WTC11 (cell line): Measurements from ENCODE around the gene OR10A6. TPM values are rescaled to one million over a fixed set of nuclear protein-coding genes. Genes with fewer than 3 reads are reported as not detected.

Experiments
- ATAC-seq: fragments of 200-7000 bp; cut with Tn5 transposase; 2 replicates; pipeline ENCODE4 v1.10.0; 2021; ENCODE audit warnings: mild to moderate bottlenecking, moderate library complexity
- CTCF ChIA-PET: fragments of 300-600 bp; sonication (Branson Sonifier 250); formaldehyde crosslinking; loops from one replicate; lab custom pipeline; 2021; ENCODE audit warnings: antibody characterized with exemption; lab: Charles Lee
- POLR2A ChIA-PET: fragments of 350-600 bp; sonication (Branson Sonifier 250); formaldehyde crosslinking; loops from one replicate; lab custom pipeline; 2021; ENCODE audit warnings: antibody characterized with exemption; lab: Charles Lee
- DNase-seq: peaks from one replicate; pipeline ENCODE4 v3.0.0; 2021; ENCODE audit warnings: low spot score
- H3K27ac Mint-ChIP-seq: 2 replicates; pipeline ENCODE4 v1.8.0; 2021; ENCODE audit warnings: mixed read lengths
- H3K27me3 Mint-ChIP-seq: 2 replicates; pipeline ENCODE4 v1.8.0; 2021; ENCODE audit warnings: low read depth, mild to moderate bottlenecking, moderate library complexity, mixed read lengths
- H3K36me3 Mint-ChIP-seq: 2 replicates; pipeline ENCODE4 v1.8.0; 2021; ENCODE audit warnings: mixed read lengths
- H3K4me1 Mint-ChIP-seq: 2 replicates; pipeline ENCODE4 v1.8.0; 2022; ENCODE audit warnings: mixed read lengths
- H3K4me3 Mint-ChIP-seq: 2 replicates; pipeline ENCODE4 v1.8.0; 2021; ENCODE audit warnings: mild to moderate bottlenecking, moderate library complexity, mixed read lengths
- H3K9me3 Mint-ChIP-seq: 2 replicates; pipeline ENCODE4 v1.8.0; 2021; ENCODE audit warnings: mixed read lengths
- ATF1 ChIP-seq: sonication (generic); formaldehyde crosslinking; IDR thresholded peaks from 2 replicates; pipeline ENCODE4 v1.8.1; 2023; ENCODE audit warnings: mild to moderate bottlenecking, moderate library complexity, missing genetic modification reagents
- ESRRA ChIP-seq: sonication (generic); formaldehyde crosslinking; IDR thresholded peaks from 2 replicates; pipeline ENCODE4 v1.8.1; 2022; ENCODE audit warnings: mild to moderate bottlenecking, missing genetic modification reagents, borderline replicate concordance
- FOXJ3 ChIP-seq: sonication (generic); formaldehyde crosslinking; IDR thresholded peaks from 2 replicates; pipeline ENCODE4 v1.9.0; 2021; ENCODE audit warnings: missing genetic modification reagents, mild to moderate bottlenecking, borderline replicate concordance
- GRHL2 ChIP-seq: fragments of 250-450 bp; sonication (Bioruptor Pico); IDR thresholded peaks from 2 replicates; pipeline ENCODE4 v1.8.0; 2022; ENCODE audit warnings: mild to moderate bottlenecking, moderate library complexity; ENCODE audit not compliant: insufficient replicate concordance, severe bottlenecking
- IRF2 ChIP-seq: sonication (generic); formaldehyde crosslinking; IDR thresholded peaks from 2 replicates; pipeline ENCODE4 v1.8.0; 2022; ENCODE audit warnings: low read depth, missing genetic modification reagents, borderline replicate concordance
- JUN ChIP-seq: sonication (generic); formaldehyde crosslinking; IDR thresholded peaks from 2 replicates; pipeline ENCODE4 v1.8.0; 2023; ENCODE audit warnings: mild to moderate bottlenecking, missing genetic modification reagents
- KAT7 ChIP-seq: sonication (generic); formaldehyde crosslinking; IDR thresholded peaks from 2 replicates; pipeline ENCODE4 v1.8.1; 2023; ENCODE audit warnings: missing genetic modification reagents, mild to moderate bottlenecking, borderline replicate concordance
- RORB ChIP-seq: fragments of 250-450 bp; sonication (Bioruptor Pico); IDR thresholded peaks from 2 replicates; pipeline ENCODE4 v1.9.0; 2021; ENCODE audit warnings: mild to moderate bottlenecking
- SP1 ChIP-seq: sonication (generic); formaldehyde crosslinking; conservative IDR thresholded peaks from 2 replicates; pipeline ENCODE4 v1.8.1; 2022; ENCODE audit warnings: missing genetic modification reagents
- TCF7 ChIP-seq: sonication (generic); formaldehyde crosslinking; IDR thresholded peaks from 2 replicates; pipeline ENCODE4 v1.8.0; 2022; ENCODE audit warnings: mild to moderate bottlenecking, low read depth, missing genetic modification reagents, moderate library complexity
- USF1 ChIP-seq: sonication (generic); formaldehyde crosslinking; IDR thresholded peaks from 2 replicates; pipeline ENCODE4 v1.8.0; 2022; ENCODE audit warnings: mild to moderate bottlenecking, missing genetic modification reagents
- ZBTB21 ChIP-seq: sonication (generic); formaldehyde crosslinking; IDR thresholded peaks from 2 replicates; pipeline ENCODE4 v1.8.1; 2023; ENCODE audit warnings: mild to moderate bottlenecking, missing genetic modification reagents, borderline replicate concordance
- ZNF219 ChIP-seq: sonication (generic); formaldehyde crosslinking; IDR thresholded peaks from 2 replicates; pipeline ENCODE4 v1.8.0; 2023; ENCODE audit warnings: missing genetic modification reagents, mild to moderate bottlenecking, borderline replicate concordance
- ZNF423 ChIP-seq: fragments of 250-450 bp; sonication (Bioruptor Pico); IDR thresholded peaks from 2 replicates; pipeline ENCODE4 v2.1.2; 2022; ENCODE audit warnings: mild to moderate bottlenecking, moderate library complexity
- total RNA-seq: library from RNA; stranded (reverse); gene quantifications from 3 replicates; pipeline ENCODE4 v1.2.3, GENCODE V29; 2021
- TF ChIP-seq, protein P1 (sequence below): sonication (generic); formaldehyde crosslinking; IDR thresholded peaks from 2 replicates; pipeline ENCODE4 v1.8.0; 2022; ENCODE audit warnings: mild to moderate bottlenecking, missing genetic modification reagents
- TF ChIP-seq, protein P2 (sequence below): sonication (generic); formaldehyde crosslinking; conservative IDR thresholded peaks from 2 replicates; pipeline ENCODE4 v1.8.1; 2022; ENCODE audit warnings: mild to moderate bottlenecking, missing genetic modification reagents
- TF ChIP-seq, protein P3 (sequence below): sonication (generic); formaldehyde crosslinking; IDR thresholded peaks from 2 replicates; pipeline ENCODE4 v1.8.1; 2023; ENCODE audit warnings: mild to moderate bottlenecking, moderate library complexity, missing genetic modification reagents
- TF ChIP-seq, protein P4 (sequence below): sonication (generic); formaldehyde crosslinking; IDR thresholded peaks from 2 replicates; pipeline ENCODE4 v1.8.1; 2022; ENCODE audit warnings: low read depth, mild to moderate bottlenecking, moderate library complexity, missing genetic modification reagents, borderline replicate concordance

Gene OR10A6
- total RNA-seq, 1 experiment from 2014 or later = not detected

GRCh38 chr11:7899418-7899817 is 31.6 kb downstream of the OR10A6 start:
- H3K27ac Mint-ChIP-seq = no peak overlapping the region
- peaks cover 16% of the 10 kb centered on the region for H3K4me1 Mint-ChIP-seq
- CTCF ChIA-PET = interaction anchor here (1.0 kb wide), 1 partner anchor 87 kb away, joined by 4 read pairs; the partner anchor contains the start of gene EIF3F
- peaks cover 9% of the 10 kb centered on the region for H3K27me3 Mint-ChIP-seq
- no peak for ATAC-seq
- H3K36me3 Mint-ChIP-seq = peaks cover 16% of the 10 kb centered on the region
- no peak for TF ChIP-seq ZNF219 (CRISPR knock-in tag)
- no peak for TF ChIP-seq RORB
- no peak for TF ChIP-seq ATF1 (CRISPR knock-in tag)
- TF ChIP-seq KAT7 = no peak
- TF ChIP-seq, protein P1, sequence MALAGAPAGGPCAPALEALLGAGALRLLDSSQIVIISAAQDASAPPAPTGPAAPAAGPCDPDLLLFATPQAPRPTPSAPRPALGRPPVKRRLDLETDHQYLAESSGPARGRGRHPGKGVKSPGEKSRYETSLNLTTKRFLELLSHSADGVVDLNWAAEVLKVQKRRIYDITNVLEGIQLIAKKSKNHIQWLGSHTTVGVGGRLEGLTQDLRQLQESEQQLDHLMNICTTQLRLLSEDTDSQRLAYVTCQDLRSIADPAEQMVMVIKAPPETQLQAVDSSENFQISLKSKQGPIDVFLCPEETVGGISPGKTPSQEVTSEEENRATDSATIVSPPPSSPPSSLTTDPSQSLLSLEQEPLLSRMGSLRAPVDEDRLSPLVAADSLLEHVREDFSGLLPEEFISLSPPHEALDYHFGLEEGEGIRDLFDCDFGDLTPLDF (CRISPR knock-in tag) = no peak
- TF ChIP-seq SP1 (CRISPR knock-in tag) = no peak
- TF ChIP-seq, protein P2, sequence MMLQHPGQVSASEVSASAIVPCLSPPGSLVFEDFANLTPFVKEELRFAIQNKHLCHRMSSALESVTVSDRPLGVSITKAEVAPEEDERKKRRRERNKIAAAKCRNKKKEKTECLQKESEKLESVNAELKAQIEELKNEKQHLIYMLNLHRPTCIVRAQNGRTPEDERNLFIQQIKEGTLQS = no peak
- TF ChIP-seq, protein P3, sequence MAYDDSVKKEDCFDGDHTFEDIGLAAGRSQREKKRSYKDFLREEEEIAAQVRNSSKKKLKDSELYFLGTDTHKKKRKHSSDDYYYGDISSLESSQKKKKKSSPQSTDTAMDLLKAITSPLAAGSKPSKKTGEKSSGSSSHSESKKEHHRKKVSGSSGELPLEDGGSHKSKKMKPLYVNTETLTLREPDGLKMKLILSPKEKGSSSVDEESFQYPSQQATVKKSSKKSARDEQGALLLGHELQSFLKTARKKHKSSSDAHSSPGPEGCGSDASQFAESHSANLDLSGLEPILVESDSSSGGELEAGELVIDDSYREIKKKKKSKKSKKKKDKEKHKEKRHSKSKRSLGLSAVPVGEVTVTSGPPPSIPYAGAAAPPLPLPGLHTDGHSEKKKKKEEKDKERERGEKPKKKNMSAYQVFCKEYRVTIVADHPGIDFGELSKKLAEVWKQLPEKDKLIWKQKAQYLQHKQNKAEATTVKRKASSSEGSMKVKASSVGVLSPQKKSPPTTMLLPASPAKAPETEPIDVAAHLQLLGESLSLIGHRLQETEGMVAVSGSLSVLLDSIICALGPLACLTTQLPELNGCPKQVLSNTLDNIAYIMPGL (CRISPR knock-in tag) = no peak
- TF ChIP-seq, protein P4, sequence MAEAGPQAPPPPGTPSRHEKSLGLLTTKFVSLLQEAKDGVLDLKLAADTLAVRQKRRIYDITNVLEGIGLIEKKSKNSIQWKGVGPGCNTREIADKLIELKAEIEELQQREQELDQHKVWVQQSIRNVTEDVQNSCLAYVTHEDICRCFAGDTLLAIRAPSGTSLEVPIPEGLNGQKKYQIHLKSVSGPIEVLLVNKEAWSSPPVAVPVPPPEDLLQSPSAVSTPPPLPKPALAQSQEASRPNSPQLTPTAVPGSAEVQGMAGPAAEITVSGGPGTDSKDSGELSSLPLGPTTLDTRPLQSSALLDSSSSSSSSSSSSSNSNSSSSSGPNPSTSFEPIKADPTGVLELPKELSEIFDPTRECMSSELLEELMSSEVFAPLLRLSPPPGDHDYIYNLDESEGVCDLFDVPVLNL (CRISPR knock-in tag) = no peak
- TF ChIP-seq, all 79 proteins: peak for 0
- Mint-ChIP-seq H3K9me3 (peaks cover 8% of the 10 kb centered on the region), H3K4me3 (no peak overlapping the region)
- POLR2A ChIA-PET = no interaction called here
- DNase-seq = no peak

DNA sequence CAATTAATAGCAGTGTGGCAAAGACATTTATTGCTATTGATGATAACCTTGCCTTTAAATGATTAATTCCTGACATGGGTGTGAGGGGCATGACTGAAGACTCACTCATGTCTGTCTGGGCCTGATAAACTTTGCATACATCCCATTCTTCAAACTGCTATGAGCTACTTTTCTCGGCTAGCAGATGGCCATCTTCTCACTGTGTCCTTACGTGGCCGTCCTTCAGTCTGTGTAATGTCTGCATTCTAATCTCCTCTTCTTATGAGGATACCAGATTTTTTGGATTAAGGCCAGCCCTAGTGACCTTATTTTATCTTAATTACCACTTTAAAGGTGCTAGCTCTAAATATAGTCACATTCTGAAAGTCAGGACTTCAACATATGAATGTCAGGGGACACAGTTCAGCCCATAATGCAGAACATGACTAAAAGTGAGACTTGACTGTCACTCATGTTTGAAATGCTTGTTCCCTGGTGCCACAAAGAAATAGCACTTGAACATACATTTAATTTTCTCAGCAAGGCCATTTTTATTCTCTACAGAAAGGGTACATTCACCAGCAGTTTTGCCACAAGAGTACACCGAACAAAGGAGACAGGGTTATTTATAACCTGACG is 32.3 kb downstream of the OR10A6 start:
- Mint-ChIP-seq H3K36me3 (peaks cover 16% of the 10 kb centered on the region), H3K27ac (no peak overlapping the region), H3K27me3 (peaks cover 9% of the 10 kb centered on the region), H3K9me3 (peaks cover 8% of the 10 kb centered on the region), H3K4me1 (peaks cover 10% of the 10 kb centered on the region), H3K4me3 (no peak overlapping the region)
- TF ChIP-seq JUN (CRISPR knock-in tag) (no peak), ZNF423 (no peak)
- POLR2A ChIA-PET = no interaction called here
- CTCF ChIA-PET = interaction anchor here (1.0 kb wide), 1 partner anchor 88 kb away, joined by 4 read pairs; the partner anchor contains the start of gene EIF3F
- DNase-seq = no peak
- no peak for ATAC-seq

DNA sequence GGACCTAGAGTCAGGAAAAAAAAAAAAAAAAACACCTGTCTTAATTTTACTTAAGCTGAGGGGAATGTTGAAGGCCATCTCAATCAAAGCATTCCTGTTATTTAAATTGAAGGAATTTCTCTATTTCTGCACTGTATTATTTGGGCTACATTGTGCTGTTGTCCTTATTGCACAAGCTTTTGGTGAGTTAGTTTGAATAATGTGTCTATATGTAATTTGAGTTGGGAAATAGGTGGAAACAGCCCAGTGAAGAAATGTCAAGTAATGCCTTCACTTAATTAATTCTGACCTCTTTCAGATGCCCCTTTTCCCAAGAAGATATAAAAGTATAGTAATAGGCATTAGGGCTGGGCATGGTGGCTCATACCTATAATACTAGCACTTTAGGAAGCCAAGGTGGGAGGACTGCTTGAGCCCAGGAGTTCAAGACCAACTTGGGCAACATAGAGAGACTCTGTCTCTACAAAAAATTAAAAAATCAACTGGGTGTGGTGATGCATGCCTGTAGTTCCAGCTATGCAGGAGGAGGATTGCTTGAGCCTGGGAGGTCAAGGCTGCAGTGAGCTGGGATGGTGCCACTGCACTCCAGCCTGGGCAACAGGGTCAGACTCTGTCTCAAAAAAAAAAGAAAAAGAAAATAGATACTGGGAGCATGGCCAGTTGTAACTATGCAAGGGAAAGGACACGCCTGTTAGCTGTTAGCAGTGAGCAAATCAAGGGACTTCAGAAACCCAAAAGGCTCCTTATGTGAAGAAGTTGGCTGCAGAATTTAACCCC is 34.9 kb downstream of the OR10A6 start:
- H3K27me3 Mint-ChIP-seq = peaks cover 9% of the 10 kb centered on the region
- peaks cover 6% of the 10 kb centered on the region for H3K4me1 Mint-ChIP-seq
- peaks cover 8% of the 10 kb centered on the region for H3K9me3 Mint-ChIP-seq
- H3K4me3 Mint-ChIP-seq = no peak overlapping the region
- DNase-seq (no peak), ATAC-seq (no peak)
- ChIA-PET POLR2A (interaction anchor here (0.7 kb wide), 3 partner anchors 13 to 676 kb away, joined by 3 to 7 read pairs (median 5); no protein-coding TSS in a partner anchor), CTCF (interaction anchor here (0.7 to 4.5 kb wide), 3 partner anchors 9 to 297 kb away, joined by 3 to 68 read pairs (median 10); partner anchors contain the start of gene EIF3F)
- H3K27ac Mint-ChIP-seq = no peak overlapping the region
- peaks cover 13% of the 10 kb centered on the region for H3K36me3 Mint-ChIP-seq
- TF ChIP-seq FOXJ3 (no peak), SP1 (CRISPR knock-in tag) (no peak), ESRRA (no peak), IRF2 (CRISPR knock-in tag) (no peak), GRHL2 (CRISPR knock-in tag) (no peak), ZBTB21 (no peak), USF1 (no peak), TCF7 (CRISPR knock-in tag) (no peak)
- TF ChIP-seq, protein P1 (CRISPR knock-in tag) = no peak
